ENCODE data around the gene DUSP14.

The DUSP14 gene

DNA sequence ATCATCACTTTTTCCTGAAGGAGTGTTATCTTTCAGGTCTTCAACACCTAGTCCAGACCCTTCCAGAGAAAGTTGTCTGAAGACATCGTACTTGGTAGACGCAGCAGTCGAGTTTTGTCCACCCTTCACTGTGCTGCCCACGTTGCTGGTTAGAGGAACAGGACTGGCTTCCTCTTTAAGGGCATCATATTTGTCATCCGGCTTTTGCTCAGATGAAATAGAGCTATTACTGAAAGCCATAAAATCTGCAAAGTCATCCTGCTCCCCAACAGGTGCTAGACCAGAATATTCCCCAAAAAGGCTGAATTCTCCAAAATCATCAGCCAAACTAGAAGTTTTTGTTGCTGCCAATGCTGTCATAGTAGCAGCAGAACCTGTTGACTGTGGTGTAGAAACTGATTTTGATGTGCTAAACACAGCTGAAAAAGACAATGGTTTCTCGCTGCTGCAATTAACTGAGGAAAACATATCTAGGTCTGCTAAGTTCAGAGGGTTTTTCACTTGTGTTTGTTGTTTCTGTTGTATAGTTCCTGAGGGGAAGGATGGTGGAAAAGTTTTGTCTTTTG is 63.8 kb downstream of the DUSP14 start:
- no peak for DNase-seq (ENCODE audit: low spot score)
- FAIRE-seq = no peak

DNA sequence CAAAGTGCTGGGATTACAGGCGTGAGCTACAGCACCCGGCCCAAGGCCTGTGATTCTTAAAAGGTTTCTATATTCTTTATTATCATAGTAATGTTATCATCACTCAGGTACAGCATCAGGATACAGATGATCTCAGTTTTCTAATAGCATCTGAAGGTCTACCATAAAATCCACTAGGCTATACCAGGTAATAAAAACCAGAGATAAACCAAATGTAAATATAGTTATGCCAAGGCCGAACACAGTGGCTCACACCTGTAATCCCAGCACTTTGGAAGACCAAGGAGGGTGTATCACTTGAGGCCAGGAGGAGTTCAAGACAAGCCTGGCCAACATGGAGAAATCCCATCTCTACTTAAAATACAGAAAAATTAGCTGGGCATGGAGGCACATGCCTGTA is 65.7 kb downstream of the DUSP14 start:
- DNase-seq (ENCODE audit: low spot score) (no peak), FAIRE-seq (no peak)

DNA sequence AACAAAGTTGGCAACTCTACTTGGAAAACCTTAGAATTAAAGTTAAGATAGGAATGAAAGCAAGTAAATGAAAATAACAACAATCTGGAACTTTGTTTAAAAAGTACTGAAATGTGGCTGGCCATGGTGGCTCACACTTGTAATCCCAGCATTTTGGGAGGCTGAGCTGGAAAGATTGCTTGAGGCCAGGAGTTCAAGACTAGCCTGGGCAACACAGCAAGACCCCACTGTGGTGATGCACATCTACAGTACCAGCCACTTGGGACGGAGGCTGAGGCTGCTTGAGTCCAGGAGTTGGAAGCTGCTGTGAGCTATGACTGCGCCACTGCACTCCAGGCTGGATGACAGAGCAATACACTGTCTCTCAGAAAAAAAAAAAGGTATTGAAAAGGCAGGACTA is 67.8 kb downstream of the DUSP14 start:
- FAIRE-seq (no peak), DNase-seq (ENCODE audit: low spot score) (no peak)

DNA sequence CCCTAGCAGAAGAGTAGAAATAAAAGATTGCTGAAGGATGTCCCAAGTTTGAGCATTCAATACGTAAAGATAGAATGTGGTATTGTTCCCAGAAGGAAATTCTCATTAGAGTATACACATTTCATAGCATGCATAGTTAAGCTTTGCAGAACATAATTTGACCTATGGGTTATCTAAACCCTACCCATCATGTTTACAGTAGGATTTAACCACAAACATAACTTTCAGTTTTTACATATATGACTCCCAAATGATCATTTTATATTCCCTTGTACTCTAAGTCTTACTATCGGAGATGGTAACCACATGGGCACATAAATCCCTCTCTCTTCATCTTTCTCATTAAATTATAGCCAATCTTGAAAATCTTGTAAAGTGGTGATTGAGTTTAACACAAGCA is 68.6 kb downstream of the DUSP14 start:
- DNase-seq (ENCODE audit: low spot score) = no peak
- no peak for FAIRE-seq

DNA sequence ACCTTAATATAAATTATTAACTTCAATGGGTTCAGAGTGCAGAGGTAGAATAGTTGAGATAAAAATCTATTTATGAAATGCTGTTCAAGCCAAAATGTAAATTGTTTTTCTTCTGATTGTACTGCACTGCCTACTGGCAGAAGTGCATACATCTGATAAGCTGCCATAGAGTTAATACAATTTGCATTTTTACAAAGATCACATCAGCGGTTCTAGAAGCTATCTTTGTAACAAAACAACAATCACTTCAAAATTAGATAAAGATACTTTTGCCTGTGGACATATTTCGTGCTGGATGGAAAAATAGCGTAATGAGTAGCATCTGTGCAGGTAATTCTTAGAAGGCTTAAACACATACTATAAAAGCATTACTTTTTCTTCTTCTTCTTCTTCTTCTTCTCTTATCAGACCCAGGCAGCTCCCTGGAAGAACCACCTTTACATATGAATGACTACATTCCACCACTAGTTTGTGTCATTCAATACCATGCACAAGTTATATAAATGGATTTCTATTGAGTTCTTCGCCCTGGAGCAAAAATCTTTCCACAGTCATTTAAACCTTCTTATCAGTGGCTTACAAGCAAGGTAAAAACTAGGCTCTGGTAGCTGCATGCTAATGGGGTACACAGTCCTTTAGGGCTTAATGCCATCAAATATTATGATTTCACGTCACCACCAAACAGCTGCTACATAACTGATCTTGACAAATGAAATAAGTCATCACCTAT is 72.5 kb downstream of the DUSP14 start:
- DNase-seq (ENCODE audit: low spot score) = no peak

More for the DNA sequence above, 72.5 kb downstream of the DUSP14 start:
- no peak for FAIRE-seq
